ENCODE data around the gene CYP3A7.

DNA sequence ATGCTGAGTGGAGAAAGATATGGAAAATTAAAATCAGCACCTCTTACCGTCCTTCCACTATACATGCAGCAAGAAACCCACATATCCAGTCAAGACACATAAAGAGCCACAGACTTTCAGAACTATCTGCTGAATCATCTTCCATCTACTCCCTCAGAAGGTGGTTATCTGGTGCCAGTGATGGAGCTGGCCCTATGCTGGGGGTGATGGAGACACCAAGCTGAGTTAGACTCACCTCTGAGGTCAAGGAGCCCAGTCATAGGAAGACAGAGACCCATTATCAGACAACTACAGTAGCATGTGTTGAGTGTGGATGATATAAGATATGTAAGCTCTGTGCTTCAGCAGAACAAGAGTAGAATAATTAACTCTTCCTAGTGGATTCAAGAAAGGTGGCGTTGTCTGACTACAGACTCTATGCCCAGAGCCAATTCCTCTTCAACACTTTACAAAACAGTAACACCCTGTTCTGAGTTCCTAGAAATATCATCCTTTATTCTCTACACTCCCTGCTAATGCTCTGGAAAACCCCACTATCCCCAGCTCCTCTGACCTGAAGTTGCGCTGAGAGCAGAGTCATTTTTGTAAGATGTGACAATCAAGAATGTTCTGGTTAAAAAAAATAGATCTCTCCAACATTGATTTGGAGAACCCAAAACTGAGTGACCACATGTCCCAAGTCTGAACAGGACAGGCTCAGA is 69.5 kb downstream of the CYP3A7 start:
- TF ChIP-seq, protein P1, sequence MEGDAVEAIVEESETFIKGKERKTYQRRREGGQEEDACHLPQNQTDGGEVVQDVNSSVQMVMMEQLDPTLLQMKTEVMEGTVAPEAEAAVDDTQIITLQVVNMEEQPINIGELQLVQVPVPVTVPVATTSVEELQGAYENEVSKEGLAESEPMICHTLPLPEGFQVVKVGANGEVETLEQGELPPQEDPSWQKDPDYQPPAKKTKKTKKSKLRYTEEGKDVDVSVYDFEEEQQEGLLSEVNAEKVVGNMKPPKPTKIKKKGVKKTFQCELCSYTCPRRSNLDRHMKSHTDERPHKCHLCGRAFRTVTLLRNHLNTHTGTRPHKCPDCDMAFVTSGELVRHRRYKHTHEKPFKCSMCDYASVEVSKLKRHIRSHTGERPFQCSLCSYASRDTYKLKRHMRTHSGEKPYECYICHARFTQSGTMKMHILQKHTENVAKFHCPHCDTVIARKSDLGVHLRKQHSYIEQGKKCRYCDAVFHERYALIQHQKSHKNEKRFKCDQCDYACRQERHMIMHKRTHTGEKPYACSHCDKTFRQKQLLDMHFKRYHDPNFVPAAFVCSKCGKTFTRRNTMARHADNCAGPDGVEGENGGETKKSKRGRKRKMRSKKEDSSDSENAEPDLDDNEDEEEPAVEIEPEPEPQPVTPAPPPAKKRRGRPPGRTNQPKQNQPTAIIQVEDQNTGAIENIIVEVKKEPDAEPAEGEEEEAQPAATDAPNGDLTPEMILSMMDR (conservative IDR thresholded peaks at IDR 0.05 in 1 of 2, IDR thresholded peaks at IDR 0.05 in 1 of 2; ENCODE audit: low read depth in 1 of 2, low read length in 2 of 2): no peak
- TF ChIP-seq EZH2 (IDR thresholded peaks at IDR 0.05; ENCODE audit: low read length, missing control alignments): no peak

Measured in fibroblast of lung (primary cell).